ENCODE results near the gene PET100. TPM values are rescaled to one million over a fixed set of nuclear protein-coding genes. Genes with fewer than 3 reads are reported as not detected.

Gene PET100
- polyA plus RNA-seq, 2 of the 4 experiments (the other 2 are of a cell fraction) = 48.6 to 99.3 TPM

GRCh38 chr19:7672522-7672921 lies 42.9 kb downstream of the PET100 start:
- POLR2A ChIA-PET = no interaction called here
- ATAC-seq = no peak
- H3K4me3 ChIP-seq = no peak overlapping the region

GRCh38 chr19:7674010-7675005 lies 44.7 kb downstream of the PET100 start:
- peak overlapping the region; percentile 26; the same call in 1 of the 3 replicates for H3K4me2 ChIP-seq
- no peak for FAIRE-seq
- TF ChIP-seq PBX3 (IDR thresholded peaks at IDR 0.05) (peak; percentile 78), HOXA7 (CRISPR knock-in tag; IDR thresholded peaks at IDR 0.05) (no peak)
- H3K4me3 ChIP-seq = no peak overlapping the region
- H3K27ac ChIP-seq = no peak overlapping the region
- WGBS (ENCODE audit: missing lambda C conversion rate) = 52% methylated on average over 21 of the region's 21 CpGs
- POLR2A ChIA-PET = no interaction called here
- peak; percentile 52 to 89; a peak in 4 of 6 replicates for ATAC-seq
- H3K9me3 ChIP-seq = peaks cover 5% of the 10 kb centered on the region; the same call in 1 of the 3 replicates
- CTCF ChIA-PET = interaction anchor here (1.0 to 1.4 kb wide), 2 partner anchors 22 to 26 kb away, joined by 3 to 4 read pairs; no protein-coding TSS in a partner anchor
- H3K4me1 ChIP-seq = peaks cover 1% of the 10 kb centered on the region; the same call in 1 of the 3 replicates
- peak; percentile 47 to 74 for DNase-seq (ENCODE audit: low read depth in 1 of 2, low spot score in 1 of 2)

More at GRCh38 chr19:7672522-7672921, 42.9 kb downstream of the PET100 start:
- H3K27ac ChIP-seq = no peak overlapping the region
- 24% methylated on average over 6 of the region's 9 CpGs for WGBS (ENCODE audit: missing lambda C conversion rate)
- H3K9me3 ChIP-seq = peaks cover 5% of the 10 kb centered on the region; the same call in 1 of the 3 replicates
- no peak overlapping the region for H3K4me2 ChIP-seq
- DNase-seq (ENCODE audit: low read depth in 1 of 2, low spot score in 1 of 2) (no peak), FAIRE-seq (no peak)
- CTCF ChIA-PET = interaction anchor here (0.6 to 5.7 kb wide), 4 partner anchors 8 to 134 kb away, joined by 3 to 34 read pairs (median 3); partner anchors contain the start of gene TRAPPC5
- no peaks in the 10 kb centered on the region for H3K4me1 ChIP-seq
- TF ChIP-seq HOXB13 (CRISPR knock-in tag; IDR thresholded peaks at IDR 0.05; ENCODE audit: low read depth) = no peak
- no peak for TF ChIP-seq NFE2L2 (conservative IDR thresholded peaks at IDR 0.05; ENCODE audit: low read length)
- no peak for TF ChIP-seq ZC3H11A (IDR thresholded peaks at IDR 0.05)
- no peak for TF ChIP-seq CBX2 (IDR thresholded peaks at IDR 0.05; ENCODE audit: borderline replicate concordance, low read depth)

GRCh38 chr19:7676376-7676775 lies 46.8 kb downstream of the PET100 start:
- no peak overlapping the region for H3K4me2 ChIP-seq
- DNase-seq (ENCODE audit: low read depth in 1 of 2, low spot score in 1 of 2) (no peak), FAIRE-seq (no peak), ATAC-seq (no peak)
- CTCF ChIA-PET = interaction anchor here (1.9 kb wide), 1 partner anchor 108 kb away, joined by 7 read pairs; no protein-coding TSS in a partner anchor
- peaks cover 6% of the 10 kb centered on the region; the same call in 1 of the 3 replicates for H3K4me1 ChIP-seq
- no peak overlapping the region for H3K27ac ChIP-seq
- TF ChIP-seq FOSB (CRISPR knock-in tag; IDR thresholded peaks at IDR 0.05) (no peak), EHMT2 (IDR thresholded peaks at IDR 0.05; ENCODE audit: low read depth) (no peak), CHD2 (IDR thresholded peaks at IDR 0.05; ENCODE audit: low read length, partially characterized antibody) (no peak), BHLHE40 (IDR thresholded peaks at IDR 0.05; ENCODE audit: low read depth, low read length) (no peak), RAD21 (conservative IDR thresholded peaks at IDR 0.05 in 1 of 2, IDR thresholded peaks at IDR 0.05 in 1 of 2) (no peak), NFE2L2 (conservative IDR thresholded peaks at IDR 0.05; ENCODE audit: low read length) (no peak), HOXA7 (CRISPR knock-in tag; IDR thresholded peaks at IDR 0.05) (no peak), BCL3 (IDR thresholded peaks at IDR 0.05) (no peak), ELK1 (IDR thresholded peaks at IDR 0.05; ENCODE audit: low read depth, low read length) (no peak), CEBPB (IDR thresholded peaks at IDR 0.05) (no peak), RNF2 (IDR thresholded peaks at IDR 0.05; ENCODE audit: borderline replicate concordance, low read depth) (no peak), EP300 (IDR thresholded peaks at IDR 0.05) (no peak), MYC (IDR thresholded peaks at IDR 0.05; ENCODE audit: borderline replicate concordance, low read length) (no peak), GATA3 (IDR thresholded peaks at IDR 0.05; ENCODE audit: borderline replicate concordance) (no peak), CHD4 (IDR thresholded peaks at IDR 0.05; ENCODE audit: borderline replicate concordance) (no peak)
- POLR2A ChIA-PET = no interaction called here
- peaks cover 5% of the 10 kb centered on the region; the same call in 1 of the 3 replicates for H3K9me3 ChIP-seq
- H3K4me3 ChIP-seq = no peak overlapping the region
- 50% methylated on average over 6 of the region's 7 CpGs for WGBS (ENCODE audit: missing lambda C conversion rate)

All from A549 (cell line).